Measurements from ENCODE around the gene SETD2. TPM values are rescaled to one million over a fixed set of nuclear protein-coding genes. Genes with fewer than 3 reads are reported as not detected.
"Not testable (repeated sequence)": the region's sequence is repeated elsewhere in the genome, so short reads cannot be mapped to it uniquely, and the experiment has no call there.

SETD2 gene
- total RNA-seq, 1 experiment from 2014 or later = 37.0 TPM

DNA sequence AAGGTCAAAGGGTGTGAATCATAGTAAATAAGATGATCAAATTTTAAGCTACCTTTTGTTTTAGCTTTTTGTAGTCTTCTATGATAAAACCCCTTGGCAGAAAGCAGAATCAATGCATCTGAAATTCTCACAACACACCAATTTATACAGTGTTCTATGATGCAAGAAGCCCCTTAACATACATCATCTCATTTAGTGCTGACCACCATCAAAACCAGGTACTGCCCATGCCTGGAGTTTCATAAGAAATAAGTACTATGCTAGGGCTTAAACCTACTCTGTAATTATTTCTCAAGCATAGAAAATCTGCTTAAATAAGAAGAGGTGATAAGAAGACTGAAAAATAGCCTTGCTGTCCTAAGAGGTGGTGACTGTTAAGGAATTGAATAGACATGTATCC is 116.8 kb downstream of the SETD2 start:
- DNase-seq (ENCODE audit: low spot score) = no peak
- in situ Hi-C loops (cut with HindIII; ENCODE audit: low sequenced_read_pairs) = no loop called here

DNA sequence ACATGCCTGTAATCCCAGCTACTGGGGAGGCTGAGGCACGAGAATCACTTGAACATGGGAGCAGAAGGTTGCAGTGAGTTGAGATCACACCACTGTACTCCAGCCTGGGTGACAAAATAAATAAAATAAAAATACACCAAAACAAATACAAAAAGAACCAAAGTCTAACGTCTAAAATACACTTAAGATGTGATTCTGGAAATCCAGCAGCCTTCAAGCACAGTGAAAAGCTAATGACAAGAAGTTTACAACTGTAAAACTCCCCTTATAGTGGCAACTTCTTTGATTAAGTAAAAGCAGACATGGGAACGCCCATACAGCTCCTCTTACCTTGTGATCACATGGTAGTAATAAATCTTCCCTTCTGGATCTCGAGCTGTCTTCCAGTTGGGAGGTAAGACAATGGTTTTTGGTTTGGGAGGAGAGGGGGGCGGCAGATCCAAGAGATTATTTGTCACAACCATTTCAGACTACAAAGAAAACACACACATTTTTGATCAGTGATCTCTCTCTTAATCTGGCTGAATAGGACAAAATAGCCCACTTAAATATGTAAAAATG is 121.6 kb downstream of the SETD2 start:
- in situ Hi-C loops (cut with HindIII; ENCODE audit: low sequenced_read_pairs) = no loop called here
- no peak for DNase-seq (ENCODE audit: low spot score)

- in situ Hi-C loops (cut with HindIII; ENCODE audit: low sequenced_read_pairs) = no loop called here
- no peak for DNase-seq (ENCODE audit: low spot score)
Observed at GRCh38 chr3:47041114-47041513, 122.8 kb downstream of the SETD2 start.

- in situ Hi-C loops (cut with HindIII; ENCODE audit: low sequenced_read_pairs); DNase-seq (ENCODE audit: low spot score): not testable (repeated sequence)
Observed at GRCh38 chr3:47037302-47037701, 126.6 kb downstream of the SETD2 start.

DNA sequence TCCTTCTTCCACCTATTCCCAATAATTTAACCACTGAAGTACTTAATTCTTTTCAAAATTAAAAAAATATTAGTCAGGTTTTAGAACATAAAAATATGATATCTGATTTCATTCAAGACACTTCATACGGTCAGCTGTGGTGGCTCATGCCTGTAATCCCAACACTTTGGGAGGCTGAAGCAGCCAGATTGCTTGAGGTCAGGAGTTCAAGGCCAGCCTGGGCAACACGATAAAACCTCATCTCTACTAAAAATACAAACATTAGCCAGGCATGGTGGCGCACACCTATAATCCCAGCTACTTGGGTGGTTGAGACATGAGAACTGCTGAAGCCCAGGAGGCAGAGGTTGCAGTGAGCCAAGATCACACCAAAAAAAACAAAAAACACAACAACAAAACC is 127.8 kb downstream of the SETD2 start:
- DNase-seq (ENCODE audit: low spot score) = no peak
- in situ Hi-C loops (cut with HindIII; ENCODE audit: low sequenced_read_pairs) = no loop called here

GRCh38 chr3:47035645-47036044 is 128.3 kb downstream of the SETD2 start:
- no peak for DNase-seq (ENCODE audit: low spot score)
- in situ Hi-C loops (cut with HindIII; ENCODE audit: low sequenced_read_pairs) = no loop called here

DNA sequence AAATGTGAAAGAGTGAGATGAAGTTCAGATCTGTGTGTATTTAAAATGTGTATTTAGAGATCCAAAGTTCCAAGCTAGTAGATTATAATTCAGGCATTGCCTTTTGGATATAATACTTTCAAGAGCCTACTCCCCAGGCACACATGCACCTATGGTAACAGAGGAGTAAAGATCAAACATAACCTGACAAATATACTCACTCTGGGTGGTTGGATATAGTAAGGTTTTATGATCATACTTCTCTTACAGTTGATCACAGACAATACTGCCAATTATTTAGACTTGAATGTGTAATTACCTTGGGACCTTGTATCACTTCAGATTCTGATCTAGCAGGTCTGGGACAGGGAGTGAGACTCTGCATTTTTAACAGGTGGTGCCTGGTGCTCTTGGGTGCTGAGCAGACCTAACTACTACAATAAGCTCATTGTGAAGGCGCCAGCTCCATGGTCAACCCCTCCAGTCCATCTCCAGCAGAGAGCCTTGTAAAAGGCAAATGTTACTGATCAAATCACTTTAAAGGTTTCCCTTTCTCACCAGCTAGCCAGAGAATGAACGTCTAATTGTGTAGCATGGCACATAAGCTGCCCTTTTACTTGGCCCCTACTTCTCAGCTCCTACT is 128.9 kb downstream of the SETD2 start:
- DNase-seq (ENCODE audit: low spot score) = no peak
- in situ Hi-C loops (cut with HindIII; ENCODE audit: low sequenced_read_pairs) = no loop called here

DNA sequence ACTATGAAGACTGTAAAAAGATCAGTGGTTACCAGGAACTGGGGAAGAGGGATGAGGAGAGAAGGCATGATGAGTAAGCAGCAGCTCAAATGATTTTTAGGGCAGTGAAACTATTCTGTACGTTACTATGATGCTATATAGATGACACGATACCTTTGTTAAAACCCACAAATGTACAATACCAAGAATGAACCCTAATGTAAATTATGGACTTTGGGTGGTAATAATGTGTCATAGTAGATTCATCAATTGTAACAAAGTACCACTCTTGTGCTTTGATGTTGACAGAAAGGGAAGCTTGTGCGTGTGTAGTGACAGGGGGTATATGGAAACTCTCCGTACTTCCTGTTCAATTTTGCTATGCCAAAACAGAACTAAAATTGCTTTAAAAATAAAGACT is 132.9 kb downstream of the SETD2 start:
- DNase-seq (ENCODE audit: low spot score); in situ Hi-C loops (cut with HindIII; ENCODE audit: low sequenced_read_pairs): not testable (repeated sequence)

DNA sequence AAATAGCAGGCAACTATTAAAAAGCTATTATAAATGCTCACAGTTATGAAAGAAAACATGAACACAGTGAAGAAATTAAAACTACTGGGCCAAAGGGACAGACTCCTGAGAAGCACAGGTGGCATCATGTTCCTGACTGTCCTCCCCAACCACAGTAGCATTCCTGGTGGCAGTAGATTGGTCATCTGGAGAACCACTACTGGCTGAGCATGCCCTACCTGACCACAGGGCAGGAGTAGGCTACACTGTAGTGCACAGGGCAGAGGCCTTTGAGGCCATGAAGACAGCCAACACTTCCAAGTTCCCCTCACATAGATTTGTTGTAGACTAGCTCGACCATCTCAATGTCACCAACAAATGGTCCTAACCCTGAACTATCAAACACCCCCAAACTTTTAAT is 135.2 kb downstream of the SETD2 start:
- in situ Hi-C loops (cut with HindIII; ENCODE audit: low sequenced_read_pairs) = no loop called here
- no peak for DNase-seq (ENCODE audit: low spot score)

- no peak for DNase-seq (ENCODE audit: low spot score)
- in situ Hi-C loops (cut with HindIII; ENCODE audit: low sequenced_read_pairs) = no loop called here
Observed at GRCh38 chr3:47028146-47028545, 135.8 kb downstream of the SETD2 start.

GRCh38 chr3:47026432-47026831 is 137.5 kb downstream of the SETD2 start:
- DNase-seq (ENCODE audit: low spot score); in situ Hi-C loops (cut with HindIII; ENCODE audit: low sequenced_read_pairs): not testable (repeated sequence)

DNA sequence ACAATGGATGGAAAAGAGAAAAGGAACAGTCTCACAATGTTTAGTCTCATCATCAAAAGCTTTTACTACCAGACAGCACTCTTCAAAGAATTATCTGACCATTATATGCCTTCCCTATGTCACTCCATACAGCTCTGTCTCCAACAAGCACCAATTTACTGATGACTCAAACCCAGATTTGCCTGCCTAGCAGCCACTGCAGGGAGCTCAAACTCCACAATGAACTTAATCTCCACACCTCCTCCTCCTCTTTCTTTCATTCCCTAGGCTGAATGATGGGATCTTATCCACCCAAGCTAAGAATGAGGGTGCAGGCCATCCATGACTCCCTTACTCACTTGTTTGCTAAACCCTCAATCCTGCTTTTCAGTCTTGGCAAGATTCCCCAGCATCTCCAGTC is 139.0 kb downstream of the SETD2 start:
- in situ Hi-C loops (cut with HindIII; ENCODE audit: low sequenced_read_pairs) = no loop called here
- no peak for DNase-seq (ENCODE audit: low spot score)

DNA sequence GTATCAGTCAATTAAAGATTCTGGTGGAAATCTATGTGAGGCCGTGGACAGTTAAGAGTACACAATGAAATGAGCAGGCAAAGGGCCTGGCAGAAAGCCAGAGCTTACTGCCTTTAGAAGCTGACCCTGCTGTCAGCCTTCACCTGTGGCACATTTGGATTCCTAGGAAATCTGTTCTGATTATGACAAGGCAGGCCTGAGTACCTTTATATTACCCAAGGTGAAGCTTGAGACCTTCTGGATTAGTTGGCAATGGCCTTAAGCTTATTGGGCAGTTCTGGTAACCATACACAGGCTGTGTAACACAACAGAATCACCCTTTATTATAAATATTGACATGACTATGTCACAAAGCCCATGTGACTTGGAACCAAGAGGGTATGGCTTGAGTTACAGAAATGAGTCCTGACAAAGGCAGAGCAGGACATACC is 141.3 kb downstream of the SETD2 start:
- peak; percentile 66 for DNase-seq (ENCODE audit: low spot score)
- in situ Hi-C loops (cut with HindIII; ENCODE audit: low sequenced_read_pairs) = no loop called here

DNA sequence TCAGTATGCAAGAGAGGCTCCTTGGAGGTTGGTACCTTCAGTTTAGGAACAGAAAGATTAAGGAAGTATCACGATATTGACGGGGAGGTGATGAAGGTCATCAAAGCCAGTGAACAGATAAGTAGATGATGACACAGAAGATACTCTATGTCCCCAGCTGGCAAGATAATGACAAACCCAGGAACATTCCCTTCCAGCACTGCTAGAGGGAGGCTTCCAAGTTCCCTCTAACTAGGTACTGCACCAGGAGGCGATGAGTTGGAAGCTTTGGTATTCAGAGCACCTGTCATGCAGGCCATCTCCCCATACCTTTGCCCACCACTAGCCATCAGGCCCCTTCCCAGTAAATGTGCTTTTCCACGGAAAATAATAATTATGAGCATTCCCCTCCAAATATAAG is 143.6 kb downstream of the SETD2 start:
- DNase-seq (ENCODE audit: low spot score) = no peak
- in situ Hi-C loops (cut with HindIII; ENCODE audit: low sequenced_read_pairs) = no loop called here

GRCh38 chr3:47019201-47019600 is 144.7 kb downstream of the SETD2 start:
- in situ Hi-C loops (cut with HindIII; ENCODE audit: low sequenced_read_pairs) = no loop called here
- DNase-seq (ENCODE audit: low spot score) = no peak

DNA sequence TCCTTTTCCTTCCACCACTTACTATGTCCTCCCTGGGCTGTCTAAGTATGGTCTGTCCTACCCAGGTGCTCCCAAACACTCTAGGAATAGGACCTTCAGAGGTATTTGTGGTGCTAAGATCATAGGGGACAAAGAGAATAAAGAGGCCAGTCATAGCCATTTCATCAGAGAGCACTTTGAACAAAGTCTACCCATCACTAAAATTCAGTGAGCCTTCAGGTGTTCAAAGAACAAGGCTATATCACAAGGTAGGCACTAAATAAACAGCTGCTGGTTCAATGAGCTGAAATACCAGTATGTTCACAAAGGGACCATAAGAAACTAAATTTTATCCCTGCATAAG is 145.7 kb downstream of the SETD2 start:
- DNase-seq (ENCODE audit: low spot score) = no peak
- in situ Hi-C loops (cut with HindIII; ENCODE audit: low sequenced_read_pairs) = no loop called here

- no peak for DNase-seq (ENCODE audit: low spot score)
- in situ Hi-C loops (cut with HindIII; ENCODE audit: low sequenced_read_pairs) = no loop called here
Observed at GRCh38 chr3:47017504-47018268, 146.2 kb downstream of the SETD2 start.

DNA sequence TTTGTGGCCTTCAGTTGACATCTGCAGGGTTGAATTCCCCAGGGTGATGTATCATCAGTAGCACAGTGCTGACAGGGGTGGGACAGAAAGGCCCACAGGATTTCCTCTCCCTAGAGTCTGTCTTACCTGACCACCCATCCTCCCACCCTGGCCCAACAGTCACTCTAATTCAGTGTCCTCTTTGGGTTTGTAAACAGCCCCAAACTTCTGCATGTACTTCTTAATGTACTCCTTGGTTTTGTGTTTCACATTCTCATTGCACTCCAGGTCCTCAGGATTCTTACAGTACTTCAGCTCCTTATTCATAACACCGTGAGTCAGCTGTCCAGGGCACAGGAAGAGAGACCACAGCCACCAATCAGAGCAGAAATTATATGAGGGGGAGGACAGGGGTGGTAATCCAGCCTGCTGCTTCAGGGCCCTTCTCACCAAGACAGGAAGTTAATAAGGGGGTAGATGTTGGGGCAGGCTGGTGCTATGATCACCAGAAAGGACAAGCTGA is 146.9 kb downstream of the SETD2 start:
- DNase-seq (ENCODE audit: low spot score) = no peak

DNA sequence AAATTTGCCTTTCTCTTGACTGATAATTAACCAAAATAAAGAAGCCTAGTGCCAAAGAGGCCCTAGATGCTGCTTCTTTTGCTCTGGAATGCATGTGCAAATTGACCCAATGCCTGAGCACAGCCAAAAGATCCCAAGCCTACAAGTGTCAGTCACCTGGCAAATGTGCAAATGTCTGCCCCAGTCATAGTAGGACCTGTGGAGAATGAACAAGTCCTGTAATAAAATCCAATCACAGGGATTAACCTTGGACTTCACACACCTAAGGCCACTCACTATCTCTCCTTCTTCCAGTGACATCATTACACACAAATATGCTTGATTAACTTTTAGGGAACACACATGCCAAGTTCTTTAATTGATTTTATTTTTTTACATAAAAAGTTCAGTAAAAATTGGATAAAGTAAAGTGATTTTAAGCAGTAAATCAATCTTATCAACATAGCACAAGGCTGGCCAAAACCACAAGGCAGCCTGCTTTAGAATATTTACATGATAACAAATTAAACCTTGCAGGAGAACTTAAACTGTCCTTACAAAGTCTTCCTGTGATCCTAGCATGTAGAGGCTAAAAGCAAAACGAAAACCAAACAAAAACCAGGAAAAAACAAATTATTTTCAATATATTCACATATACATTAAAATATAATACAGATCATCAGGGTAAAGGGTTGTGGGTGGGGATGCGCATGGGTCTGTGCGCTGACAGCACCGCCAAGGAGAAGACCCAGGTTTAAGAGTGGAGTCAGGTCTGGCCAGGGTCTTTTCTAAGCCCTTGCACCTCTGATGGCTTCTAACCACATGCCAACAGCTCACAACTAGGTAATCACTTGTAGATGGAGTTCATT is 147.6 kb downstream of the SETD2 start:
- in situ Hi-C loops (cut with HindIII; ENCODE audit: low sequenced_read_pairs) = no loop called here
- DNase-seq (ENCODE audit: low spot score) = no peak

More for the DNA sequence above, 146.9 kb downstream of the SETD2 start:
- in situ Hi-C loops (cut with HindIII; ENCODE audit: low sequenced_read_pairs) = no loop called here

GRCh38 chr3:47015151-47015550 is 148.8 kb downstream of the SETD2 start:
- in situ Hi-C loops (cut with HindIII; ENCODE audit: low sequenced_read_pairs) = no loop called here
- no peak for DNase-seq (ENCODE audit: low spot score)

Data from G401 (cell line).